Thyroid gland (tissue), 4 donors: ENCODE measurements around the gene FKBP4. TPM values are rescaled to one million over a fixed set of nuclear protein-coding genes. Genes with fewer than 3 reads are reported as not detected.

Experiments used
- DNase-seq, 2 donors: peaks; one replicate each; pipeline ENCODE4 v3.0.0-alpha.2; 2019
- H3K27ac ChIP-seq, 3 donors: fragments of 200-600 bp; sonication (generic); 1 replicate in 2 of 3; 2 replicates in 1 of 3; pipeline ENCODE4 v1.5.1; 2016 to 2019; ENCODE audit warnings: mild to moderate bottlenecking in 1 of 3, moderate library complexity in 1 of 3
- H3K27me3 ChIP-seq: fragments of 200-600 bp; sonication (generic); one replicate; pipeline ENCODE4 v1.5.1; 2019
- H3K36me3 ChIP-seq, 2 donors: fragments of 200-600 bp; sonication (generic); one replicate each; pipeline ENCODE4 v1.5.1; 2016 to 2019
- H3K4me1 ChIP-seq, 2 donors: fragments of 200-600 bp; sonication (generic); one replicate each; pipeline ENCODE4 v1.5.1; 2017 to 2019
- H3K4me3 ChIP-seq, 3 donors: fragments of 200-600 bp; sonication (generic); replicated peaks in 1 of 3; 1 replicate in 2 of 3; 2 replicates in 1 of 3; pipeline ENCODE4 v1.5.1; 2016; ENCODE audit warnings: mild to moderate bottlenecking in 1 of 3
- H3K9me3 ChIP-seq: fragments of 200-600 bp; sonication (generic); one replicate; pipeline ENCODE4 v1.5.1; 2017
- POLR2A ChIP-seq, 2 donors: fragments of 450-650 bp; IDR thresholded peaks; one replicate each; pipeline ENCODE4 v1.6.1; 2017; ENCODE audit warnings: antibody characterized with exemption in 2 of 2, mild to moderate bottlenecking in 2 of 2, moderate library complexity in 1 of 2
- WGBS, 2 donors: methylation state at CpG; one replicate each; pipeline ENCODE4 v1.1.5; 2017; 5-methylcytosine and 5-hydroxymethylcytosine counted together
- intact Hi-C: fragments of 100-400 bp; cut with DNase I; formaldehyde crosslinking; loops from one replicate; pipeline ENCODE4 v1.15.1; 2023
- total RNA-seq, 4 donors: library from RNA; depleted of rRNA; stranded (reverse); fragments of >200 nt; gene quantifications; one replicate each; pipeline ENCODE4 v1.2.3, GENCODE V29; 2016
- TF ChIP-seq, protein P1 (sequence below), 6 experiments: fragments of 200-600 bp in 3 of 6; fragments of 450-650 bp in 3 of 6; sonication (generic) in 3 of 6; IDR thresholded peaks; one replicate each; pipeline ENCODE4 v1.5.1; 2016 to 2019; ENCODE audit warnings: antibody characterized with exemption in 6 of 6, mild to moderate bottlenecking in 2 of 6, inconsistent platforms in 1 of 6, moderate library complexity in 1 of 6

Gene FKBP4
- total RNA-seq, 4 donors from 2014 or later = 43.5 to 69.9 (median 47.0) TPM

DNA sequence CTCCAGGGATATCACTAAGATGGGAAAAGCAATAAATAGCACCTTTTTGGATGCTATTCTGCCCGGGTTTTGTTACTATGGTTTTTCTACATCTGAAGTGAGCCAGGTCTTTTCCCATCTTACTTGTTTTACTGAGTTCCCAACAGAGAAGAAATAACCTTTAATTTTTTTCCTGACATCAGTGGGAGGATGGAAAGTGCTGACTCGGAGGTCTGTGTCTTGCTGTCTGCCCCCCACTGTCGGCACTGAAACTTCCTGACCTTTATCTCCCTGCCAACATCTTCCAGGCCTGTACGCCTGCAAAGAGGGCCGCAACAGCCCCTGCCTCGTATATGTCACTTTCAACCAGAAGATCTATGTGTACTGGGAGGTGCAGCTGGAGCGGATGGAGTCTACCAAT lies 28.7 kb downstream of the FKBP4 start:
- 87 to 89% methylated on average over 7 of the region's 7 CpGs for WGBS, 2 donors
- DNase-seq = no peak
- intact Hi-C loops = no loop called here
- no peak overlapping the region for H3K4me3 ChIP-seq
- no peaks in the 10 kb centered on the region for H3K4me1 ChIP-seq
- H3K27ac ChIP-seq = no peak overlapping the region
- TF ChIP-seq, protein P1, sequence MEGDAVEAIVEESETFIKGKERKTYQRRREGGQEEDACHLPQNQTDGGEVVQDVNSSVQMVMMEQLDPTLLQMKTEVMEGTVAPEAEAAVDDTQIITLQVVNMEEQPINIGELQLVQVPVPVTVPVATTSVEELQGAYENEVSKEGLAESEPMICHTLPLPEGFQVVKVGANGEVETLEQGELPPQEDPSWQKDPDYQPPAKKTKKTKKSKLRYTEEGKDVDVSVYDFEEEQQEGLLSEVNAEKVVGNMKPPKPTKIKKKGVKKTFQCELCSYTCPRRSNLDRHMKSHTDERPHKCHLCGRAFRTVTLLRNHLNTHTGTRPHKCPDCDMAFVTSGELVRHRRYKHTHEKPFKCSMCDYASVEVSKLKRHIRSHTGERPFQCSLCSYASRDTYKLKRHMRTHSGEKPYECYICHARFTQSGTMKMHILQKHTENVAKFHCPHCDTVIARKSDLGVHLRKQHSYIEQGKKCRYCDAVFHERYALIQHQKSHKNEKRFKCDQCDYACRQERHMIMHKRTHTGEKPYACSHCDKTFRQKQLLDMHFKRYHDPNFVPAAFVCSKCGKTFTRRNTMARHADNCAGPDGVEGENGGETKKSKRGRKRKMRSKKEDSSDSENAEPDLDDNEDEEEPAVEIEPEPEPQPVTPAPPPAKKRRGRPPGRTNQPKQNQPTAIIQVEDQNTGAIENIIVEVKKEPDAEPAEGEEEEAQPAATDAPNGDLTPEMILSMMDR (IDR thresholded peaks at IDR 0.05) = no peak
- TF ChIP-seq POLR2A (IDR thresholded peaks at IDR 0.05) = no peak
- H3K9me3 ChIP-seq = no peaks in the 10 kb centered on the region
- H3K36me3 ChIP-seq = peaks cover 62 to 80% of the 10 kb centered on the region in 2 donors
- no peaks in the 10 kb centered on the region for H3K27me3 ChIP-seq

- Histone ChIP-seq H3K9me3 (no peaks in the 10 kb centered on the region), H3K27me3 (no peaks in the 10 kb centered on the region), H3K4me3 (no peak overlapping the region), H3K4me1 (no peaks in the 10 kb centered on the region), H3K36me3 (peaks cover 67 to 85% of the 10 kb centered on the region in 2 donors), H3K27ac (no peak overlapping the region)
- TF ChIP-seq, protein P1 (IDR thresholded peaks at IDR 0.05) = no peak
- TF ChIP-seq POLR2A (IDR thresholded peaks at IDR 0.05) = no peak
- WGBS, 2 donors = 80 to 84% methylated on average over 6 of the region's 6 CpGs
- no peak for DNase-seq
- intact Hi-C loops = no loop called here
These were observed 29.8 kb downstream of the FKBP4 start for GRCh38 chr12:2824541-2824940.

- WGBS, 2 donors = 71 to 83% methylated on average over 4 of the region's 4 CpGs
- Histone ChIP-seq H3K27ac (no peak overlapping the region), H3K4me1 (no peaks in the 10 kb centered on the region), H3K9me3 (no peaks in the 10 kb centered on the region), H3K27me3 (no peaks in the 10 kb centered on the region), H3K36me3 (peaks cover 64 to 88% of the 10 kb centered on the region in 2 donors), H3K4me3 (no peak overlapping the region)
- TF ChIP-seq, protein P1 (IDR thresholded peaks at IDR 0.05) = no peak
- TF ChIP-seq POLR2A (IDR thresholded peaks at IDR 0.05) = no peak
- no peak for DNase-seq
- intact Hi-C loops = no loop called here
These were observed 30.4 kb downstream of the FKBP4 start for GRCh38 chr12:2825132-2825531.

DNA sequence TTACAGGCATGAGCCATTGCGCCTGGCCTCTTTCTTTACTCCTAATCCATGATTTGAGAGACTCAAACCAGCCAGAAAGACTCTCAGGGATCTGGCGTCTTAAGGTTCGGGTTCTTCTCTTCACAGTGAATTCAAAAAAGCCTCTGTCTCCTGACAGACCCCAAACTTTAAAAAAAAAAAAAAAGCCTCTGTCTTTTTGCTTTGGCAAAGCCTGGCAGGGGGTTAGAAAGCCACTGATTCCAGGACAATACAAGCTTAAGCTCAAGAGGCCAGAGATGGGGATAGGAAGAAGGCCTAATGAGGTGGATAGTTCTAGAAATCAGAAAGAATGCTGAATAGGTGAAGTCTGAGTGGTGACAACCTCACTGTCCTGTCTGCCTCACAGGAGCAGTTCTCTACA lies 31.3 kb downstream of the FKBP4 start:
- no peaks in the 10 kb centered on the region for H3K9me3 ChIP-seq
- no peaks in the 10 kb centered on the region for H3K4me1 ChIP-seq
- no peak overlapping the region for H3K27ac ChIP-seq
- 95 to 97% methylated on average over 3 of the region's 3 CpGs for WGBS, 2 donors
- intact Hi-C loops = no loop called here
- H3K36me3 ChIP-seq = peaks cover 62 to 91% of the 10 kb centered on the region in 2 donors
- H3K4me3 ChIP-seq = no peak overlapping the region
- no peak for DNase-seq
- no peaks in the 10 kb centered on the region for H3K27me3 ChIP-seq
- TF ChIP-seq, protein P1 (IDR thresholded peaks at IDR 0.05) = no peak

GRCh38 chr12:2826721-2827515 lies 32.1 kb downstream of the FKBP4 start:
- TF ChIP-seq POLR2A (IDR thresholded peaks at IDR 0.05) = no peak
- TF ChIP-seq, protein P1 (IDR thresholded peaks at IDR 0.05) = no peak
- no peak for DNase-seq
- H3K4me1 ChIP-seq = no peaks in the 10 kb centered on the region
- intact Hi-C loops = no loop called here
- no peaks in the 10 kb centered on the region for H3K9me3 ChIP-seq
- H3K27ac ChIP-seq = no peak overlapping the region
- H3K36me3 ChIP-seq = peaks cover 54 to 88% of the 10 kb centered on the region in 2 donors
- no peak overlapping the region for H3K4me3 ChIP-seq
- no peaks in the 10 kb centered on the region for H3K27me3 ChIP-seq
- WGBS, 2 donors = 89 to 91% methylated on average over 14 of the region's 14 CpGs
